Neural cell (in vitro differentiated cells): Measurements from ENCODE around the gene FAM237B.

Experiments
- CTCF ChIP-seq: fragments of 450-650 bp; IDR thresholded peaks from 2 replicates; pipeline ENCODE4 v1.5.1; 2014; ENCODE audit warnings: antibody characterized with exemption, mild to moderate bottlenecking, moderate library complexity; ENCODE audit not compliant: poor library complexity, severe bottlenecking
- EP300 ChIP-seq: fragments of 450-650 bp; conservative IDR thresholded peaks from 2 replicates; pipeline ENCODE4 v1.6.1; 2014; ENCODE audit warnings: antibody characterized with exemption, mild to moderate bottlenecking, moderate library complexity; ENCODE audit not compliant: poor library complexity, severe bottlenecking
- EZH2 ChIP-seq: fragments of 200-600, 300-800 bp; shearing (Covaris generic), sonication (generic); IDR thresholded peaks from 2 replicates; pipeline ENCODE4 v1.6.1; 2014; ENCODE audit warnings: antibody characterized with exemption, low read length, borderline replicate concordance, mild to moderate bottlenecking; ENCODE audit not compliant: insufficient read depth, poor library complexity, severe bottlenecking
- MXI1 ChIP-seq: fragments of 450-650 bp; conservative IDR thresholded peaks from 2 replicates; pipeline ENCODE4 v1.6.1; 2014; ENCODE audit warnings: antibody characterized with exemption, mild to moderate bottlenecking; ENCODE audit not compliant: poor library complexity, severe bottlenecking
- POLR2AphosphoS5 ChIP-seq: IDR thresholded peaks from 2 replicates; pipeline ENCODE4 v1.6.1; 2012
- REST ChIP-seq: IDR thresholded peaks from 2 replicates; pipeline ENCODE4 v1.6.1; 2012; ENCODE audit warnings: borderline replicate concordance
- SMC3 ChIP-seq: fragments of 450-650 bp; conservative IDR thresholded peaks from 2 replicates; pipeline ENCODE4 v1.6.1; 2014; ENCODE audit warnings: antibody characterized with exemption, mild to moderate bottlenecking, moderate library complexity; ENCODE audit not compliant: poor library complexity
- TAF1 ChIP-seq: IDR thresholded peaks from 2 replicates; pipeline ENCODE4 v1.6.1; 2012; ENCODE audit warnings: low read depth

- TF ChIP-seq EZH2 (no peak), CTCF (no peak), EP300 (no peak), POLR2AphosphoS5 (no peak), TAF1 (no peak), REST (no peak), SMC3 (no peak), MXI1 (no peak)
Observed at GRCh38 chr7:90309872-90310271, 11.2 kb downstream of the FAM237B start.
